ENCODE measurements around the gene CD164.

DNA sequence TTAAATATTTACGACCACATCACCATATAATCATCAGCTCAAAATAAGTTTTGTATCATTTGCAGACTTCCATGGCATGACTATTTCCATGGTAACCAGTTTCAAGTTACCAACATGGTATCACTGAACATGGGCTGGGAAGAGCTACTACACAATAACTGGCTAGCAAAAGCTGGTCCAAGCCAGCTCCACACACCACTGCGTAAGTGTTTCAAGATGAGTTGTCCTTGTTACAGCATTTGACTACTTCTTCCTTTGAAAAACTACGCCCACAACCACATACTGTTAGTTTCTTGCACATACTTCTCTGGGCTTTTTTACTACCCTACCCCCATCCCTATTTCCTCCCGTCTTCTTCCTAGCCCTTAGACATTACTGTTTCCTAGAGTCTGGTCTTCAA, 8.5 kb downstream of the CD164 start:
- TF ChIP-seq, protein P1, sequence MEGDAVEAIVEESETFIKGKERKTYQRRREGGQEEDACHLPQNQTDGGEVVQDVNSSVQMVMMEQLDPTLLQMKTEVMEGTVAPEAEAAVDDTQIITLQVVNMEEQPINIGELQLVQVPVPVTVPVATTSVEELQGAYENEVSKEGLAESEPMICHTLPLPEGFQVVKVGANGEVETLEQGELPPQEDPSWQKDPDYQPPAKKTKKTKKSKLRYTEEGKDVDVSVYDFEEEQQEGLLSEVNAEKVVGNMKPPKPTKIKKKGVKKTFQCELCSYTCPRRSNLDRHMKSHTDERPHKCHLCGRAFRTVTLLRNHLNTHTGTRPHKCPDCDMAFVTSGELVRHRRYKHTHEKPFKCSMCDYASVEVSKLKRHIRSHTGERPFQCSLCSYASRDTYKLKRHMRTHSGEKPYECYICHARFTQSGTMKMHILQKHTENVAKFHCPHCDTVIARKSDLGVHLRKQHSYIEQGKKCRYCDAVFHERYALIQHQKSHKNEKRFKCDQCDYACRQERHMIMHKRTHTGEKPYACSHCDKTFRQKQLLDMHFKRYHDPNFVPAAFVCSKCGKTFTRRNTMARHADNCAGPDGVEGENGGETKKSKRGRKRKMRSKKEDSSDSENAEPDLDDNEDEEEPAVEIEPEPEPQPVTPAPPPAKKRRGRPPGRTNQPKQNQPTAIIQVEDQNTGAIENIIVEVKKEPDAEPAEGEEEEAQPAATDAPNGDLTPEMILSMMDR (IDR thresholded peaks at IDR 0.05) = no peak
- TF ChIP-seq, protein P2, sequence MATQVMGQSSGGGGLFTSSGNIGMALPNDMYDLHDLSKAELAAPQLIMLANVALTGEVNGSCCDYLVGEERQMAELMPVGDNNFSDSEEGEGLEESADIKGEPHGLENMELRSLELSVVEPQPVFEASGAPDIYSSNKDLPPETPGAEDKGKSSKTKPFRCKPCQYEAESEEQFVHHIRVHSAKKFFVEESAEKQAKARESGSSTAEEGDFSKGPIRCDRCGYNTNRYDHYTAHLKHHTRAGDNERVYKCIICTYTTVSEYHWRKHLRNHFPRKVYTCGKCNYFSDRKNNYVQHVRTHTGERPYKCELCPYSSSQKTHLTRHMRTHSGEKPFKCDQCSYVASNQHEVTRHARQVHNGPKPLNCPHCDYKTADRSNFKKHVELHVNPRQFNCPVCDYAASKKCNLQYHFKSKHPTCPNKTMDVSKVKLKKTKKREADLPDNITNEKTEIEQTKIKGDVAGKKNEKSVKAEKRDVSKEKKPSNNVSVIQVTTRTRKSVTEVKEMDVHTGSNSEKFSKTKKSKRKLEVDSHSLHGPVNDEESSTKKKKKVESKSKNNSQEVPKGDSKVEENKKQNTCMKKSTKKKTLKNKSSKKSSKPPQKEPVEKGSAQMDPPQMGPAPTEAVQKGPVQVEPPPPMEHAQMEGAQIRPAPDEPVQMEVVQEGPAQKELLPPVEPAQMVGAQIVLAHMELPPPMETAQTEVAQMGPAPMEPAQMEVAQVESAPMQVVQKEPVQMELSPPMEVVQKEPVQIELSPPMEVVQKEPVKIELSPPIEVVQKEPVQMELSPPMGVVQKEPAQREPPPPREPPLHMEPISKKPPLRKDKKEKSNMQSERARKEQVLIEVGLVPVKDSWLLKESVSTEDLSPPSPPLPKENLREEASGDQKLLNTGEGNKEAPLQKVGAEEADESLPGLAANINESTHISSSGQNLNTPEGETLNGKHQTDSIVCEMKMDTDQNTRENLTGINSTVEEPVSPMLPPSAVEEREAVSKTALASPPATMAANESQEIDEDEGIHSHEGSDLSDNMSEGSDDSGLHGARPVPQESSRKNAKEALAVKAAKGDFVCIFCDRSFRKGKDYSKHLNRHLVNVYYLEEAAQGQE (IDR thresholded peaks at IDR 0.05; ENCODE audit: low read depth, low read length) = no peak
- TF ChIP-seq, protein P3, sequence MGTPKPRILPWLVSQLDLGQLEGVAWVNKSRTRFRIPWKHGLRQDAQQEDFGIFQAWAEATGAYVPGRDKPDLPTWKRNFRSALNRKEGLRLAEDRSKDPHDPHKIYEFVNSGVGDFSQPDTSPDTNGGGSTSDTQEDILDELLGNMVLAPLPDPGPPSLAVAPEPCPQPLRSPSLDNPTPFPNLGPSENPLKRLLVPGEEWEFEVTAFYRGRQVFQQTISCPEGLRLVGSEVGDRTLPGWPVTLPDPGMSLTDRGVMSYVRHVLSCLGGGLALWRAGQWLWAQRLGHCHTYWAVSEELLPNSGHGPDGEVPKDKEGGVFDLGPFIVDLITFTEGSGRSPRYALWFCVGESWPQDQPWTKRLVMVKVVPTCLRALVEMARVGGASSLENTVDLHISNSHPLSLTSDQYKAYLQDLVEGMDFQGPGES (IDR thresholded peaks at IDR 0.05; ENCODE audit: low read depth, low read length) = no peak
- TF ChIP-seq MXI1 (IDR thresholded peaks at IDR 0.05; ENCODE audit: low read depth, low read length) = no peak
- no peak for TF ChIP-seq JUND (IDR thresholded peaks at IDR 0.05)
- TF ChIP-seq YY1 (IDR thresholded peaks at IDR 0.05; ENCODE audit: low read depth) = no peak
